ENCODE data around the gene CCDC91.
"Not testable (repeated sequence)": the region's sequence is repeated elsewhere in the genome, so short reads cannot be mapped to it uniquely, and the experiment has no call there.

The CCDC91 gene

GRCh38 chr12:28476206-28476605, 285.9 kb downstream of the CCDC91 start:
- not testable (repeated sequence) for DNase-seq

GRCh38 chr12:28479097-28479496, 288.8 kb downstream of the CCDC91 start:
- not testable (repeated sequence) for DNase-seq

- no peak for DNase-seq
Measured at GRCh38 chr12:28479683-28480082, 289.4 kb downstream of the CCDC91 start.

- DNase-seq: no peak
Measured at GRCh38 chr12:28484156-28484555, 293.9 kb downstream of the CCDC91 start.

DNA sequence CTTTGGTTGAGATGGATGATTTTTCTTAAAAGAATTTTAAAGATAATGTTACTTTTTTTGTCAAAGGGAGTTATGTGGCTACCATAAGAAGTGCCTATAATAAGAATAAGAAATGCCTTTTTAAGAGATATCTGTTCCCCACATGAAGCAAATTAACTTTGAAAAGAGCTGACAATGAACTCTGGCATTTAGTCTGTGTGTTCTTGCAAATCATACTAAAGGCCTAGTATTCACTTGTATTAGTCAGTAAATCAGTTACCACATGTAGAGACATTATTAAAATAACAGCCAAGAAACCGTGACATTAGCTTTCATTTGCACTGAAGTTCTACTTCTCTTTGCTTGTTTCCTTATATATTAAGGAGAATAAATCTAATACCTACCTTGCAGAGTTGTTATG, 296.3 kb downstream of the CCDC91 start:
- no peak for DNase-seq

DNA sequence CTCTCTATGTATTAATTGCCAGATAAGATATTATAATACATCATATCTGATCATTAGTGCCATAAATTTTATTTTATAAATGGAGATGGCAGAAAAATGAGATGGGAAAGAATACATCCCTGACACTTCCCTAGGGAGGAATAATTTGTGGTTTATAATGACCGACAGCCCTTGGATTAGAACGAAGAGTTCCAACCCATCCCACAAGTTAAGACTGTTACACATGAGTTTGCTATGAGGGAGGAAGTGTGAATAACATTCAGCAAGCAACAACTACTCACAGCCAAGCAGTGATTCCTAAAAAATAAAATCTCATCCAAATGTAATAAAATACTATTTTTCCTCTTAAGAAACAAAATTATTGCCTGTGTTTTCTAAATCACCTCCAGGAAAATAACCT, 299.0 kb downstream of the CCDC91 start:
- no peak for DNase-seq

GRCh38 chr12:28497889-28498411, 307.7 kb downstream of the CCDC91 start:
- peak; percentile 20 for DNase-seq

- DNase-seq: no peak
Measured at GRCh38 chr12:28498850-28499249, 308.6 kb downstream of the CCDC91 start.

- no peak for DNase-seq
Measured at GRCh38 chr12:28500373-28501024, 310.2 kb downstream of the CCDC91 start.

DNA sequence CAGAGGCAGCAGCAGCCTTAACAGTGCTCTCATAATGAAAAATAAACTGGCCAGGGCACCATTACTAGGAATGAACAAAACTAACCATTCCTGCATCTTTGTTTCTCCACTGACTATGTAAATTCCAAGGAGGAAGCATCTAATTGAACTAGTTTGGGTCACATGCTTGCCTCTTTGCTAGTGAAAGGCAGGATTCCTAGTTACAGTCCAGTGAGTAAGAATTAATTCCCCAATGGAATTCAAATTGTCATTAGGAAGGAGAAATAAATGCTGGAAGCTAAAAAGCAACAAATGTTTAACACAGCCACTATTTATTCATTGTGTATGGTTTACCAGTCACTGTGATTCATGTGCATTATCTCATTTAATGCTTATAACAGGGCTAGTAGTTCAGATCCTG, 316.0 kb downstream of the CCDC91 start:
- DNase-seq: peak; percentile 33

DNA sequence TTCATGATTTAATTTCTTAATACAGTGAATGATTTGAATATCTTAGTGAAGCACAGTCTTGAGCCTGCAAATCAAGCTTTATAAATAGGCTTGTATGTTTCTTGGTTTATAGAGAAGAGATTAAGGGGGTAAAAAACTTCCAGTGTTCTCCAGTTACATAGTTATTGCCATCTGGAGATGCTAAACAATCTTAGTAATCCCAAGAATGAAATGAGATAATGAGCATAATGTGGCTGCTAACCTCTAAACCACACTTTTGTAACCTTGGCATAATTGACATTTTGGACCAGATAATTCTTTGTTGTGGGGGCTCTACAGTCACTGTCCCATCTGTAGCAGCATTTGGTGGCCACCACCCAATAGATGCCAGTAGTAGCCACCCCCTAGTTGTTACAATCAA, 316.8 kb downstream of the CCDC91 start:
- DNase-seq: no peak

- DNase-seq: no peak
Measured at GRCh38 chr12:28507867-28508266, 317.6 kb downstream of the CCDC91 start.

DNA sequence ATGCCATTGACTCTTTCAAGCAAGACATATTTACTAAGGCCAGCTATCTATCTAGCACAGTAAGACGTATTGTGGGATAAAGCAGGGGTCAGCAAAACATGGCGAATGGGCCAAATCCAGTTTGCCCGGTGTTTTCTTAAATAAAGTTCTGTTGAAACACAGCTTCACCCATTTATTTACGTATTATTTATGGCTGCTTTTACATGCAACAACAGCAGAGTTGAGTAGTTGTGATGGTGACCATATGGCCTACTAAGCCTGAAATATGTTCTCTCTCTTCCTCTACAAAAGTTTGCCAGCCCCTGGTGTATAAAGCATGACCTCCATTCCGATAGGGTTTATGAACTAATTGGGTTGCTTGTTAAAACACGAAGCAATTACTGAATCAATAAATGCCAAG, 322.1 kb downstream of the CCDC91 start:
- no peak for DNase-seq

DNA sequence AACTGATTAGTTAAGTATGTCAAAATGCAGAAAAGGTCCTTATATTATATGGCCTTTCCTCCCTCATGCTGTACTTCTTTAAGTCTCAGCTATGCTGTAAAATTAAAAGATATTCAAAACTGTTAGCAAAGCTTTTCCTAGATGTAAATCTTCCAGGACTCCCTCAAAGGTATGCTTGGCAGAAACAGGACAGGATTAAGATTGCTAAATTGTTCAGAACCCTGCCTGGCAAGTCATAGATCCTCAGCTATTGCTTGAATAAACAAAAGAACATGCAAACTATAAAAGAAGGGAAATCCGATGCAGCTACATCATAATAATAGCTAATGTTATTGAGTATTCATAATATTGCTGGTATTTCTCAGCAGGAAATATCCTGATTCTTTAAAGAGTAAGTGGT, 322.6 kb downstream of the CCDC91 start:
- DNase-seq: no peak

- no peak for DNase-seq
Measured at GRCh38 chr12:28513983-28514382, 323.7 kb downstream of the CCDC91 start.

GRCh38 chr12:28517101-28517500, 326.8 kb downstream of the CCDC91 start:
- no peak for DNase-seq

GRCh38 chr12:28527631-28528249, 337.5 kb downstream of the CCDC91 start:
- DNase-seq: no peak

GRCh38 chr12:28535216-28535615, 345.0 kb downstream of the CCDC91 start:
- peak; percentile 41 for DNase-seq

GRCh38 chr12:28536088-28536487, 345.8 kb downstream of the CCDC91 start:
- no peak for DNase-seq

DNA sequence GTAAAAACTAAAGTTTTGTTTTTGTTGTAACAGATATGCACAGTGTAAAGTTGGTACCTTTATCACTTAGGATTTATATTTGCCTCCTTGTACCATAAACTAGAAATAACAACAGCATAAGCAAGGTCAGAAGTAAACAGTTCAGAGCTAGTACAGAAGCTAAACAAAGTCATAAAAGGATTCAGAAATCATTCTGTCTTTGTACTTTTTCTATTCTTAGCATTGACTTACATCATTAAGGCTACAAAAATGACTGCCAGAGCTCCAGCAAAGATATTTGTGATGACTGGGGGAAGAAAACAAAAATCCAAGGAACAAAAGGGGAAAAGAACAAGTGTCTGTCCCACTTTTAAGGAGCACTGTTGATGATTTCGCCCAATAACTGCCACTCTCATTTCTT, 347.2 kb downstream of the CCDC91 start:
- no peak for DNase-seq

DNA sequence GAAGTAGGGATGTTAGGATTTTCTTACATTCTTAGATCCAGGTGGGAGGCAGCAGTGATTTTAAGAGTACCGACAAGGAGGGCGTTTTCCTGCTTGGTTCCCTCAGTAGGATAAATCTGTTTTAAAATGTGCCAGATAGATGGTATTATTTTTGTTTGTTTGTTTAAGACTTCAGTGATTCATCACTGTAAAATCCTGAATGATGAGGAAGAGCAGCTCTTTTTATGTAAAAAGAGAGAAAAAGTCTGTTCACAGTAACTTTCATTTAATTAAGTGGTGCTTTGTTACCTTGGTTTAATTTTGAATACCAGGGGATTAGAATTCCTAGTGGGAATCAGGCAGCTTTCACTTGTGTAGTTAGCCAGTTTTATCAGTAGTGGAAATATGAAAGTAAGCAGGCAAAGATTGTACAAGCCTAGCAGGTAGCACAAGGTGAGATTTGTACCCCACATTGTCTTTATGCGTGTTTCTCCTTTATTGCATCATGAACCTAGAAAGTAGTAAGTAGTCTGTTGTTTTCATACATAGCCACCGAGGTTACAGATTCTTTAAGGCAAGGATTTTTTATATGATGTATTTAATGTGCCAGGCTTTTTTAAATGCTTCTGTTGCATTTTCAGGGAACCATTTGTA, 349.6 kb downstream of the CCDC91 start:
- DNase-seq: no peak

DNA sequence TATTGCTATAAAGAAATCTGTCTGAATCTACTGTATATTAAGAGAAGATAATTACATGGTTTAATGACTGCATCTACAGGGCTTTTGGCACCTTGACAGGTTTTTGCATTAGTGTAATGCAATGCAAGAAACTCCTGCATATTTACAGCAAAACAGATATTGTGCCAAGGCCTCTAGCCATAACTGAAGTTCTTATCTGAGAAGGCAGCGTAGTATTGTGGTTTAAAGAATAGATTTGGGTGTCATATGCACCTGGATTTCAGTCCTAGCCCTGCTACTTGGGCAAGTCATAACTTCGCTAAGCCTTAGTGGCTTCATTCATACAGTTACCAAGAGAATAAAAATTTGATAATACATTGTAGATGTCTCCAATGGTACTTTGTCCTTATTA, 350.1 kb downstream of the CCDC91 start:
- DNase-seq: no peak

DNA sequence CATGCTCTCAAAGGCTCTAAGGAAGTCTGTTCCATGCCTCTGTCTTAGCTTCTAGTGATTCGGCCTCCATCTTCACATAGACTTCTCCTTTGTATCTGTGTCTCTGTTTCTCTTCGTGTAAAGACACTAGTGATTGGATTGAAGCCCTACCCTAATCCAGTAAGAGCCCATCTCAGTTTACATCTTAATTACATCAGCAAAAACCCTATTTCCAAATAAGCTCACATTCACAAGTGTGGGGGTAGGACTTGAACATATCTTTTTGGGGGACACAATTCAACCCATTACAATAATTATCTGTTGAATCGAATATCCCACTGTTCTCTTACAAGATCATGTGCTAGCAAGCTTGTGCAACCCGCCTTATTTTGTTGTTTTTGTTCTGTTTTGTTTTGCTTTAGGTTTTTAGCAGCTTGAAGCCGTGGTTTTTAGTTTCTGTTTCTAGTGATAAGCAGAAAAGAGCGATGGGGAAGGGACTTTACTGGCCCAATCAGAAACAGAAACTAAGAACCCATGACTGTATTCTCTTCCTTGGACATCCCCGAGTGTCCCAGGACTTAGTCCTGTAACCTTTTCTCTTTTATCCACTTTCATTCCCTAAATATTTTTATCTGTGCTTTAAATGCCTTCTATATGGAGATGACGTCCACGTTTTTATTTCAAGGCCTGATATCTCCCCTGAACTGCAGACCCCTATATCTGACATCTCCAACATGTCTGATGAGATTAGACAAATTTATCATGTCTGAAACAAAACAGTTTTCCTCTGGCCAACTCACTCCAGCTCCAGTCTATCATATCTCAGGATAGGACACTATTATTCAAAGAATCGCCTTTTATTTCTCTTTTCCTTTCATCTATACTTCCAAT, 353.0 kb downstream of the CCDC91 start:
- DNase-seq: no peak
